KG1 (cell line): ENCODE data around the gene NBEAL2.

Experiments
- DNase-seq: peaks from one replicate; lab custom pipeline; 2025; lab: John Stamatoyannopoulos, UW

Gene NBEAL2

GRCh38 chr3:46946416-46946815 is 33.0 kb upstream of the NBEAL2 start:
- no peak for DNase-seq

GRCh38 chr3:46946856-46947545 is 32.5 kb upstream of the NBEAL2 start:
- DNase-seq = no peak

GRCh38 chr3:46947546-46947901 is 31.9 kb upstream of the NBEAL2 start:
- DNase-seq = no peak

- no peak for DNase-seq
These were observed 31.3 kb upstream of the NBEAL2 start for GRCh38 chr3:46947981-46948791.

GRCh38 chr3:46948830-46949671 is 30.4 kb upstream of the NBEAL2 start:
- no peak for DNase-seq

- DNase-seq = no peak
These were observed 29.3 kb upstream of the NBEAL2 start for GRCh38 chr3:46950177-46950576.

- DNase-seq = no peak
These were observed 28.7 kb upstream of the NBEAL2 start for GRCh38 chr3:46950650-46951241.

- no peak for DNase-seq
These were observed 26.7 kb upstream of the NBEAL2 start for GRCh38 chr3:46952813-46953212.

- peak; percentile 48 for DNase-seq
These were observed 26.0 kb upstream of the NBEAL2 start for GRCh38 chr3:46953234-46954010.

- DNase-seq = no peak
These were observed 25.3 kb upstream of the NBEAL2 start for GRCh38 chr3:46954178-46954577.

GRCh38 chr3:46955157-46955556 is 24.3 kb upstream of the NBEAL2 start:
- DNase-seq = no peak

- DNase-seq = no peak
These were observed 23.6 kb upstream of the NBEAL2 start for GRCh38 chr3:46955801-46956259.

- no peak for DNase-seq
These were observed 22.2 kb upstream of the NBEAL2 start for GRCh38 chr3:46957092-46957820.

- no peak for DNase-seq
These were observed 20.9 kb upstream of the NBEAL2 start for GRCh38 chr3:46958467-46959160.

GRCh38 chr3:46959161-46959511 is 20.3 kb upstream of the NBEAL2 start:
- DNase-seq = no peak

- no peak for DNase-seq
These were observed 19.3 kb upstream of the NBEAL2 start for GRCh38 chr3:46960081-46960701.

GRCh38 chr3:46960835-46961234 is 18.6 kb upstream of the NBEAL2 start:
- DNase-seq = no peak

- DNase-seq = no peak
These were observed 17.0 kb upstream of the NBEAL2 start for GRCh38 chr3:46962427-46962826.

- DNase-seq = no peak
These were observed 16.5 kb upstream of the NBEAL2 start for GRCh38 chr3:46962990-46963389.
